ENCODE data around the gene TMEM181.
"Not testable (repeated sequence)": the region's sequence is repeated elsewhere in the genome, so short reads cannot be mapped to it uniquely, and the experiment has no call there.

The TMEM181 gene

GRCh38 chr6:158584236-158584651 is 24.4 kb downstream of the TMEM181 start:
- Histone ChIP-seq H3K27ac (no peak overlapping the region), H3K4me3 (no peak overlapping the region)

- H3K27ac ChIP-seq, result no peak overlapping the region
- no peak overlapping the region for H3K4me3 ChIP-seq
Observed at GRCh38 chr6:158586652-158587051, 26.8 kb downstream of the TMEM181 start.

GRCh38 chr6:158589366-158589765 is 29.5 kb downstream of the TMEM181 start:
- no peak overlapping the region for H3K27ac ChIP-seq
- no peak overlapping the region for H3K4me3 ChIP-seq

GRCh38 chr6:158591134-158591809 is 31.4 kb downstream of the TMEM181 start:
- H3K4me3 ChIP-seq, result no peak overlapping the region

GRCh38 chr6:158591810-158592209 is 31.9 kb downstream of the TMEM181 start:
- no peak overlapping the region for H3K4me3 ChIP-seq
- no peak overlapping the region for H3K27ac ChIP-seq

More at GRCh38 chr6:158591134-158591809, 31.4 kb downstream of the TMEM181 start:
- no peak overlapping the region for H3K27ac ChIP-seq

GRCh38 chr6:158593670-158594069 is 33.8 kb downstream of the TMEM181 start:
- Histone ChIP-seq H3K4me3 (no peak overlapping the region), H3K27ac (no peak overlapping the region)

GRCh38 chr6:158595223-158595622 is 35.3 kb downstream of the TMEM181 start:
- Histone ChIP-seq H3K4me3 (no peak overlapping the region), H3K27ac (no peak overlapping the region)

- Histone ChIP-seq H3K27ac (no peak overlapping the region), H3K4me3 (no peak overlapping the region)
Observed at GRCh38 chr6:158596861-158597260, 37.0 kb downstream of the TMEM181 start.

- no peak overlapping the region for H3K27ac ChIP-seq
- H3K4me3 ChIP-seq, result no peak overlapping the region
Observed at GRCh38 chr6:158597565-158597964, 37.7 kb downstream of the TMEM181 start.

GRCh38 chr6:158599635-158600034 is 39.7 kb downstream of the TMEM181 start:
- Histone ChIP-seq H3K4me3 (no peak overlapping the region), H3K27ac (no peak overlapping the region)

GRCh38 chr6:158603261-158604047 is 43.6 kb downstream of the TMEM181 start:
- Histone ChIP-seq H3K4me3 (no peak overlapping the region), H3K27ac (no peak overlapping the region)

- H3K4me3 ChIP-seq, result no peak overlapping the region
Observed at GRCh38 chr6:158604048-158604406, 44.1 kb downstream of the TMEM181 start.

GRCh38 chr6:158605266-158605878 is 45.5 kb downstream of the TMEM181 start:
- no peak overlapping the region for H3K27ac ChIP-seq
- H3K4me3 ChIP-seq, result no peak overlapping the region

More at GRCh38 chr6:158604048-158604406, 44.1 kb downstream of the TMEM181 start:
- H3K27ac ChIP-seq, result no peak overlapping the region

GRCh38 chr6:158606011-158606410 is 46.1 kb downstream of the TMEM181 start:
- H3K27ac ChIP-seq, result not testable (repeated sequence)

GRCh38 chr6:158606935-158607334 is 47.0 kb downstream of the TMEM181 start:
- H3K4me3 ChIP-seq, result no peak overlapping the region
- no peak overlapping the region for H3K27ac ChIP-seq

More at GRCh38 chr6:158606011-158606410, 46.1 kb downstream of the TMEM181 start:
- not testable (repeated sequence) for H3K4me3 ChIP-seq

GRCh38 chr6:158607411-158608170 is 47.7 kb downstream of the TMEM181 start:
- H3K4me3 ChIP-seq, result no peak overlapping the region
- H3K27ac ChIP-seq, result no peak overlapping the region

- H3K27ac ChIP-seq, result no peak overlapping the region
- H3K4me3 ChIP-seq, result no peak overlapping the region
Observed at GRCh38 chr6:158608221-158608620, 48.3 kb downstream of the TMEM181 start.

- H3K27ac ChIP-seq, result no peak overlapping the region
- no peak overlapping the region for H3K4me3 ChIP-seq
Observed at GRCh38 chr6:158609455-158610155, 49.7 kb downstream of the TMEM181 start.

GRCh38 chr6:158610319-158610968 is 50.6 kb downstream of the TMEM181 start:
- H3K27ac ChIP-seq, result no peak overlapping the region

More at GRCh38 chr6:158610319-158610968, 50.6 kb downstream of the TMEM181 start:
- H3K4me3 ChIP-seq, result no peak overlapping the region

Data from skin epidermis (tissue), 12 donors.